Psoas muscle (tissue), 8 donors: Measurements from ENCODE around the gene SMG1. TPM values are rescaled to one million over a fixed set of nuclear protein-coding genes. Genes with fewer than 3 reads are reported as not detected.
"Not testable (repeated sequence)": the region's sequence is repeated elsewhere in the genome, so short reads cannot be mapped to it uniquely, and the experiment has no call there.

Experiments used
- ATAC-seq, 4 donors: fragments of 200-7000 bp; cut with Tn5 transposase; one replicate each; pipeline ENCODE4 v1.9.1; 2020; ENCODE audit warnings: moderate library complexity in 3 of 4, mild to moderate bottlenecking in 2 of 4
- DNase-seq, 2 donors: peaks; one replicate each; pipeline ENCODE4 v3.0.0-alpha.2; 2020
- H3K27ac ChIP-seq: fragments of 200-600 bp; one replicate; pipeline ENCODE4 v1.8.0; 2022
- H3K27me3 ChIP-seq, 3 donors: fragments of 200-600 bp in 1 of 3; one replicate each; pipeline versions ENCODE4 v1.6.1 to v1.8.0; 2013 to 2022; ENCODE audit warnings: low read length in 2 of 3, mild to moderate bottlenecking in 2 of 3, moderate library complexity in 1 of 3; ENCODE audit not compliant: insufficient read depth in 3 of 3
- H3K36me3 ChIP-seq, 2 donors: fragments of 200-600 bp in 1 of 2; one replicate each; pipeline versions ENCODE4 v1.6.1 to v1.8.0; 2013 to 2022; ENCODE audit warnings: low read depth in 1 of 2, mild to moderate bottlenecking in 1 of 2, moderate library complexity in 1 of 2; ENCODE audit not compliant: insufficient read depth in 1 of 2
- H3K4me1 ChIP-seq: fragments of 200-600 bp; one replicate; pipeline ENCODE4 v1.8.0; 2022
- H3K4me3 ChIP-seq: fragments of 200-600 bp; one replicate; pipeline ENCODE4 v1.8.0; 2022; ENCODE audit warnings: mild to moderate bottlenecking
- H3K9me3 ChIP-seq: fragments of 200-600 bp; one replicate; pipeline ENCODE4 v1.8.0; 2022
- CTCF ChIP-seq: fragments of 200-600 bp; IDR thresholded peaks from one replicate; pipeline ENCODE4 v1.8.0; 2022; ENCODE audit warnings: antibody characterized with exemption
- WGBS, 3 donors: extraction: QIAGEN DNeasy Blood & Tissue Kit; methylation state at CpG; one replicate each; pipeline versions ENCODE4 v1.1.6 to v1.1.7; 2013; 5-methylcytosine and 5-hydroxymethylcytosine counted together
- intact Hi-C, 2 donors: fragments of 100-400 bp; cut with DNase I; formaldehyde crosslinking; loops; one replicate each; pipeline versions ENCODE4 v1.11.0 to v1.14.2; 2022
- polyA plus RNA-seq, 3 donors: library from polyadenylated mRNA; stranded (reverse); fragments of 200-250 nt; gene quantifications; one replicate each; pipeline ENCODE4 v1.2.3, GENCODE V29; 2013
- total RNA-seq, 4 donors: library from RNA; stranded (reverse); fragmentation: NEBNext Ultra II Directional in 2 of 4; extraction: Animal tissue kit (Norgen Biotek cat#: 25700) in 2 of 4; gene quantifications; one replicate each; pipeline versions ENCODE4 v1.2.1 to v1.2.4, GENCODE V29; 2021 to 2023
- donor health status: healthy with polysubstance abuse.
- donor health status: DM: no; HTN: no; CAD: no; lungs with moderate emphysema.
- donor health status: Bipolar disorder and iron deficiency.
- donor health status: healthy.
- donor health status: DM: yes; HTN: yes; CAD: no.
- donor health status: DM: no; HTN: no; CAD: no.
- donor health status: DM: no; HTN: no; CAD: no.
- donor health status: DM: yes; HTN: yes; CAD: no.

The SMG1 gene
- total and polyA plus RNA-seq, 7 donors, result 12.1 to 160 (median 66.1) TPM

GRCh38 chr16:18770336-18770962, 155.8 kb downstream of the SMG1 start:
- H3K4me1 ChIP-seq, H3K36me3 ChIP-seq, intact Hi-C loops, H3K27me3 ChIP-seq, H3K4me3 ChIP-seq, H3K27ac ChIP-seq, ATAC-seq, H3K9me3 ChIP-seq, DNase-seq: not testable (repeated sequence)
- 94 to 95% (median 95%) methylated on average over 11 of the region's 11 CpGs for WGBS, 3 donors

GRCh38 chr16:18767217-18767616, 159.0 kb downstream of the SMG1 start:
- H3K4me1 ChIP-seq, ATAC-seq, H3K27me3 ChIP-seq, H3K27ac ChIP-seq, H3K36me3 ChIP-seq, H3K4me3 ChIP-seq, intact Hi-C loops, DNase-seq, H3K9me3 ChIP-seq: not testable (repeated sequence)
- WGBS, 3 donors, result 62 to 68% (median 67%) methylated on average over 6 of the region's 7 CpGs

GRCh38 chr16:18762713-18763112, 163.5 kb downstream of the SMG1 start:
- WGBS, 3 donors, result 16 to 25% (median 21%) methylated on average over 3 of the region's 5 CpGs
- H3K36me3 ChIP-seq, H3K4me3 ChIP-seq, H3K9me3 ChIP-seq, DNase-seq, H3K27ac ChIP-seq, H3K27me3 ChIP-seq, H3K4me1 ChIP-seq, intact Hi-C loops: not testable (repeated sequence)
- peak; percentile 67 to 85 (median 81) for ATAC-seq

- peak; percentile 38 to 54 for DNase-seq
- 19 to 23% (median 22%) methylated on average over 13 to 19 of the region's 21 CpGs for WGBS, 3 donors
- intact Hi-C loops, result not testable (repeated sequence)
Observed at GRCh38 chr16:18759598-18760520, 166.3 kb downstream of the SMG1 start.

GRCh38 chr16:18757960-18758660, 168.1 kb downstream of the SMG1 start:
- H3K27me3 ChIP-seq, intact Hi-C loops, ATAC-seq: not testable (repeated sequence)

More at GRCh38 chr16:18759598-18760520, 166.3 kb downstream of the SMG1 start:
- H3K4me1 ChIP-seq, H3K27ac ChIP-seq, H3K36me3 ChIP-seq, H3K27me3 ChIP-seq, H3K4me3 ChIP-seq, H3K9me3 ChIP-seq: not testable (repeated sequence)
- peak; percentile 83 to 94 (median 88) for ATAC-seq
- TF ChIP-seq CTCF, result peak; percentile 66

GRCh38 chr16:18756639-18757038, 169.6 kb downstream of the SMG1 start:
- H3K36me3 ChIP-seq, H3K4me1 ChIP-seq, H3K9me3 ChIP-seq, H3K27ac ChIP-seq, DNase-seq, H3K4me3 ChIP-seq, ATAC-seq, intact Hi-C loops, H3K27me3 ChIP-seq: not testable (repeated sequence)
- 70 to 77% (median 76%) methylated on average over 9 of the region's 9 CpGs for WGBS, 3 donors

More at GRCh38 chr16:18757960-18758660, 168.1 kb downstream of the SMG1 start:
- 8 to 57% (median 32%) methylated on average over 2 to 3 of the region's 10 CpGs for WGBS, 3 donors
- not testable (repeated sequence) for H3K27ac ChIP-seq, H3K4me1 ChIP-seq, H3K9me3 ChIP-seq, H3K4me3 ChIP-seq, DNase-seq, H3K36me3 ChIP-seq

Other genes with a start within 250 kb of the SMG1 start
- 1,000 to 10,000 TPM in 2 of 4 donors, 100 to 1,000 TPM in 2; 822 to 1,272 (median 1,015) TPM for gene RPS15A, start 136.1 kb downstream of the SMG1 start, total RNA-seq
- 1,000 to 10,000 TPM; 2,392 to 3,567 (median 3,085) TPM for gene RPS15A, start 136.1 kb downstream of the SMG1 start, polyA plus RNA-seq
- 10 to 100 TPM; 13.2 to 24.6 (median 15.1) TPM for gene ARL6IP1, start 124.9 kb downstream of the SMG1 start, total RNA-seq
- 10 to 100 TPM; 15.9 to 22.7 (median 20.1) TPM for gene ARL6IP1, start 124.9 kb downstream of the SMG1 start, polyA plus RNA-seq
- gene TMC7, start 57.5 kb upstream of the SMG1 start, total RNA-seq, result 1 to 10 TPM in 2 of 4 donors, under 1 TPM in 2; 0.32 to 1.8 (median 0.85) TPM
- gene TMC7, start 57.5 kb upstream of the SMG1 start, polyA plus RNA-seq, result under 1 TPM; 0.46 to 0.77 (median 0.53) TPM
- 10 to 100 TPM; 27.7 to 37.7 (median 31.6) TPM for gene COQ7, start 141.2 kb upstream of the SMG1 start, total RNA-seq
- gene COQ7, start 141.2 kb upstream of the SMG1 start, polyA plus RNA-seq, result 10 to 100 TPM; 20.7 to 38.6 (median 31.8) TPM
- 10 to 100 TPM; 14.8 to 17.9 (median 17.0) TPM for gene ITPRIPL2, start 187.6 kb upstream of the SMG1 start, total RNA-seq
- 1 to 10 TPM; 4.7 to 9.9 (median 8.2) TPM for gene ITPRIPL2, start 187.6 kb upstream of the SMG1 start, polyA plus RNA-seq
- gene SYT17, start 241.8 kb upstream of the SMG1 start, total RNA-seq, result under 1 TPM; 0.08 to 0.58 (median 0.45) TPM
- gene SYT17, start 241.8 kb upstream of the SMG1 start, polyA plus RNA-seq, result under 1 TPM; 0.25 to 0.55 (median 0.30) TPM